Hypothalamus (tissue), 51 donors: ENCODE results near the gene GCFC2.
A peak's percentile ranks its signal among the peaks of the same experiment; 100 is the strongest.

Experiments used
- DNase-seq, 51 donors: peaks; one replicate each; lab custom pipeline; 2025; lab: John Stamatoyannopoulos, UW

GCFC2 gene

GRCh38 chr2:75632813-75633212, 77.9 kb downstream of the GCFC2 start:
- DNase-seq: no peak

GRCh38 chr2:75632091-75632701, 78.5 kb downstream of the GCFC2 start:
- no peak for DNase-seq

GRCh38 chr2:75627902-75628504, 82.7 kb downstream of the GCFC2 start:
- DNase-seq: peak in 39 of 51 donors; percentile 3 to 79 (median 45)

GRCh38 chr2:75622929-75623328, 87.8 kb downstream of the GCFC2 start:
- no peak for DNase-seq

GRCh38 chr2:75622500-75622899, 88.2 kb downstream of the GCFC2 start:
- DNase-seq: no peak

GRCh38 chr2:75621228-75621627, 89.5 kb downstream of the GCFC2 start:
- no peak for DNase-seq

GRCh38 chr2:75619956-75620740, 90.6 kb downstream of the GCFC2 start:
- DNase-seq: no peak

GRCh38 chr2:75616933-75617332, 93.8 kb downstream of the GCFC2 start:
- DNase-seq: no peak

GRCh38 chr2:75616406-75616805, 94.3 kb downstream of the GCFC2 start:
- no peak for DNase-seq

- DNase-seq: no peak
Observed at GRCh38 chr2:75614162-75614651, 96.5 kb downstream of the GCFC2 start.

GRCh38 chr2:75612862-75613243, 97.9 kb downstream of the GCFC2 start:
- no peak for DNase-seq
